Type B pancreatic cell (in vitro differentiated cells): ENCODE results near the gene MCC. TPM values are rescaled to one million over a fixed set of nuclear protein-coding genes. Genes with fewer than 3 reads are reported as not detected.

ENCODE experiments used
- DNase-seq: peaks from one replicate; pipeline ENCODE4 v3.0.0; 2021; ENCODE audit warnings: mixed read lengths; ENCODE audit not compliant: unreplicated experiment; ENCODE audit errors: extremely low spot score
- H3K27ac Mint-ChIP-seq: 2 replicates; pipeline ENCODE4 v1.8.0; 2021; ENCODE audit warnings: mild to moderate bottlenecking, mixed read lengths
- H3K27me3 Mint-ChIP-seq: 2 replicates; pipeline ENCODE4 v1.8.0; 2021; ENCODE audit warnings: mixed read lengths
- H3K36me3 Mint-ChIP-seq: 2 replicates; pipeline ENCODE4 v1.8.0; 2021; ENCODE audit warnings: mixed read lengths
- H3K4me1 Mint-ChIP-seq: one replicate; pipeline ENCODE4 v1.8.0; 2021; ENCODE audit warnings: mixed read lengths; ENCODE audit not compliant: unreplicated experiment
- H3K4me3 Mint-ChIP-seq: 2 replicates; pipeline ENCODE4 v1.8.0; 2021; ENCODE audit warnings: mild to moderate bottlenecking, mixed read lengths
- H3K9me3 Mint-ChIP-seq: 2 replicates; pipeline ENCODE4 v1.8.0; 2021; ENCODE audit warnings: mixed read lengths
- total RNA-seq: library from RNA; stranded (reverse); gene quantifications from 2 replicates; pipeline ENCODE4 v1.2.1, GENCODE V29; 2021; ENCODE audit warnings: low replicate concordance
- TF ChIP-seq, protein P1 (sequence below): fragments of 200-600 bp; sonication (generic); conservative IDR thresholded peaks from 2 replicates; pipeline ENCODE4 v1.5.0; 2021; ENCODE audit warnings: antibody characterized with exemption, mild to moderate bottlenecking

MCC gene
- total RNA-seq, 1 donor from 2014 or later = 24.0 TPM

- no peak overlapping the region for H3K4me3 Mint-ChIP-seq
- H3K27me3 Mint-ChIP-seq = no peaks in the 10 kb centered on the region
- peaks cover 28% of the 10 kb centered on the region for H3K4me1 Mint-ChIP-seq
- TF ChIP-seq, protein P1, sequence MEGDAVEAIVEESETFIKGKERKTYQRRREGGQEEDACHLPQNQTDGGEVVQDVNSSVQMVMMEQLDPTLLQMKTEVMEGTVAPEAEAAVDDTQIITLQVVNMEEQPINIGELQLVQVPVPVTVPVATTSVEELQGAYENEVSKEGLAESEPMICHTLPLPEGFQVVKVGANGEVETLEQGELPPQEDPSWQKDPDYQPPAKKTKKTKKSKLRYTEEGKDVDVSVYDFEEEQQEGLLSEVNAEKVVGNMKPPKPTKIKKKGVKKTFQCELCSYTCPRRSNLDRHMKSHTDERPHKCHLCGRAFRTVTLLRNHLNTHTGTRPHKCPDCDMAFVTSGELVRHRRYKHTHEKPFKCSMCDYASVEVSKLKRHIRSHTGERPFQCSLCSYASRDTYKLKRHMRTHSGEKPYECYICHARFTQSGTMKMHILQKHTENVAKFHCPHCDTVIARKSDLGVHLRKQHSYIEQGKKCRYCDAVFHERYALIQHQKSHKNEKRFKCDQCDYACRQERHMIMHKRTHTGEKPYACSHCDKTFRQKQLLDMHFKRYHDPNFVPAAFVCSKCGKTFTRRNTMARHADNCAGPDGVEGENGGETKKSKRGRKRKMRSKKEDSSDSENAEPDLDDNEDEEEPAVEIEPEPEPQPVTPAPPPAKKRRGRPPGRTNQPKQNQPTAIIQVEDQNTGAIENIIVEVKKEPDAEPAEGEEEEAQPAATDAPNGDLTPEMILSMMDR = no peak
- H3K27ac Mint-ChIP-seq = peak overlapping the region; percentile 1
- H3K36me3 Mint-ChIP-seq = peaks cover 9% of the 10 kb centered on the region
- no peak for DNase-seq
- H3K9me3 Mint-ChIP-seq = no peaks in the 10 kb centered on the region
Observed at GRCh38 chr5:113118765-113119164, 369.5 kb downstream of the MCC start.

DNA sequence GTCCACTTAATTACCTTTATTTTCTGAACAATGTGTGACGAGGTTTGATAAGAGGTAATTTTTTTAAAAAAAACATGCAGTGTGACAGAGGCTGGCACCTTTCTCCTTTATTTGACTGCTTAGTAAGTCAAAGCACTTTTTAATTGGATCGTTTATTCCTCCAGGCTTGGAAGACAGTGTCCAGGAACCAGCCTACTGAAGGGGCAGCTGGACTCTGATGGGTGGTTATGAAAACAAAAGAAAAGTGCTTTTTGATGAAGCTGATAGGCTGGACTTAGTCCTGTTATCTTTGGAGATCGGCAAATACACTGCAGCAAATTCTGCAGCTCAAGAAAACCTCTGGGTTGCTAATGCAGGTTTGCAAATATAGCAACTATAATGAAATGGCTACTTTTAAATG is 370.0 kb downstream of the MCC start:
- Mint-ChIP-seq H3K4me1 (peaks cover 24% of the 10 kb centered on the region), H3K36me3 (peaks cover 14% of the 10 kb centered on the region), H3K27ac (peak overlapping the region; percentile 1), H3K9me3 (no peaks in the 10 kb centered on the region), H3K4me3 (no peak overlapping the region), H3K27me3 (no peaks in the 10 kb centered on the region)
- TF ChIP-seq, protein P1 = no peak
- DNase-seq = no peak

DNA sequence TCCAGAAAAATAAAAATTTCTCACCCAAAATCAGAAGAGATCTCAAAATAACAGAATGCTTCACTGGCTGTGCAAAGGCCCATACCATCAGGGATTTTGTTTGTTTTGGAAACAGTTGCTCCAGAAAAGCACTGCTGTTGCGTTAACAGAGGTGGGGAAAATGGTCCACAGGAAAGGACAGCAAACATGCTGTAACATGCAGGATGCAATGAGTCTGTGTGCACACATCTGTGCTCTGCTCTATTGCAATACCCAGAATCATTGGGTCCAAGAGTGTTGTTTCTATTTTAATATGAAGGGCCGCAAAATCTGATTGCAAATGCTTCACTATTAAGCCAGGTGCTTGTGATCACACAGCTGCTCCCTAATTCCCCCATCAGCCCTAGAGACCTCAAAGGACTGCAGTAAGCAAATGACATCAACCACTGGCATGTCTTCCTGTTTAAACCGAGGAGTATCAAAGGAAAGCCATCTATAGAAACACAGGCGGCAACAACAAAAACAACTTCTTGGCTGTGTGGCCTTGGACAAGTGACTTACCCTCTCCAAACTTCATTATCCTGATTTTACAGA is 370.6 kb downstream of the MCC start:
- Mint-ChIP-seq H3K36me3 (peaks cover 14% of the 10 kb centered on the region), H3K27me3 (no peaks in the 10 kb centered on the region), H3K27ac (no peak overlapping the region), H3K4me1 (peaks cover 24% of the 10 kb centered on the region), H3K9me3 (no peaks in the 10 kb centered on the region), H3K4me3 (no peak overlapping the region)
- TF ChIP-seq, protein P1 = no peak
- DNase-seq = no peak

- DNase-seq = no peak
- Mint-ChIP-seq H3K4me1 (peaks cover 24% of the 10 kb centered on the region), H3K27me3 (no peaks in the 10 kb centered on the region), H3K9me3 (no peaks in the 10 kb centered on the region), H3K27ac (no peak overlapping the region), H3K36me3 (peaks cover 16% of the 10 kb centered on the region), H3K4me3 (no peak overlapping the region)
- TF ChIP-seq, protein P1 = no peak
Observed at GRCh38 chr5:113115956-113116355, 372.3 kb downstream of the MCC start.

DNA sequence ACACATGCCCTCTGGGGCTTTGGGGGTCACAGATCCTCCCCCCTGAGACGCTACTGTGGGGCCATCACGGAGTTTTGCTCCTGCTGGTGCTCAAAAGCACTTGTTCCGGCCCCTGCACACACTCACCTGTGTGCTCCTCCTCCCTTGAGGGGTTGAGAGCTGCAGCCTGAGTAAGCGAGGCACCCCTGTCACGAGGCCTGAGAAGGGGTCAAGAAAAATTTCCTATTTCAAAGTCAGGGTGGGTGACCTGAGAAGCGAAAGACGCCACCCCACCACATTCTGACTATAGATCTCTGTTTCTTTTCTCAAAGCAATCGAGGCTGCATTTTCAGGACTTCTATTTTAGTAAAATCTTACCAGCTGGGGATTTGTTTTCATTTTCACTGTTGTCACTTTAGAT is 373.2 kb downstream of the MCC start:
- DNase-seq = no peak
- H3K9me3 Mint-ChIP-seq = no peaks in the 10 kb centered on the region
- H3K4me1 Mint-ChIP-seq = peaks cover 27% of the 10 kb centered on the region
- H3K4me3 Mint-ChIP-seq = no peak overlapping the region
- H3K27ac Mint-ChIP-seq = no peak overlapping the region
- TF ChIP-seq, protein P1 = no peak
- no peaks in the 10 kb centered on the region for H3K27me3 Mint-ChIP-seq
- peaks cover 16% of the 10 kb centered on the region for H3K36me3 Mint-ChIP-seq

- DNase-seq = no peak
- no peaks in the 10 kb centered on the region for H3K9me3 Mint-ChIP-seq
- TF ChIP-seq, protein P1 = no peak
- no peaks in the 10 kb centered on the region for H3K27me3 Mint-ChIP-seq
- H3K27ac Mint-ChIP-seq = no peak overlapping the region
- peaks cover 16% of the 10 kb centered on the region for H3K36me3 Mint-ChIP-seq
- H3K4me1 Mint-ChIP-seq = peaks cover 26% of the 10 kb centered on the region
- H3K4me3 Mint-ChIP-seq = no peak overlapping the region
Observed at GRCh38 chr5:113114559-113114958, 373.7 kb downstream of the MCC start.
